Iris pigment epithelial cell (primary cell): ENCODE results near the gene GCGR.
"Not testable (repeated sequence)": the region's sequence is repeated elsewhere in the genome, so short reads cannot be mapped to it uniquely, and the experiment has no call there.

Source experiments
- DNase-seq: peaks from one replicate; pipeline ENCODE4 v3.0.0-alpha.2; 2011; ENCODE audit warnings: low read depth

Gene GCGR

GRCh38 chr17:81832608-81833159 is 28.7 kb downstream of the GCGR start:
- no peak for DNase-seq

- DNase-seq = peak; percentile 93
These were observed 29.4 kb downstream of the GCGR start, which contains the start of gene MCRIP1 for GRCh38 chr17:81833160-81833920. Gene MCRIP1, minus strand, starts transcription at chr17:81833291. Its CDS starts 8,785 bp downstream, at chr17:81824506.

- no peak for DNase-seq
These were observed 30.2 kb downstream of the GCGR start for GRCh38 chr17:81833921-81834830.

GRCh38 chr17:81834831-81835267 is 30.9 kb downstream of the GCGR start, which contains the start of gene PPP1R27:
Gene PPP1R27, minus strand, starts transcription at chr17:81835050. Its CDS starts 97 bp downstream, at chr17:81834953.
- no peak for DNase-seq

- DNase-seq = no peak
These were observed 33.7 kb downstream of the GCGR start for GRCh38 chr17:81837641-81838040.

- DNase-seq = no peak
These were observed 34.9 kb downstream of the GCGR start for GRCh38 chr17:81838753-81839255.

GRCh38 chr17:81839301-81839700 is 35.4 kb downstream of the GCGR start:
- DNase-seq = no peak

GRCh38 chr17:81840059-81840458 is 36.1 kb downstream of the GCGR start:
- not testable (repeated sequence) for DNase-seq

GRCh38 chr17:81840826-81841778 is 37.2 kb downstream of the GCGR start:
- DNase-seq = no peak

- DNase-seq = no peak
These were observed 37.9 kb downstream of the GCGR start for GRCh38 chr17:81841866-81842265.

- no peak for DNase-seq
These were observed 38.4 kb downstream of the GCGR start for GRCh38 chr17:81842378-81842724.

- DNase-seq = peak; percentile 68
These were observed 39.0 kb downstream of the GCGR start for GRCh38 chr17:81842725-81843504.

GRCh38 chr17:81843713-81844326 is 39.9 kb downstream of the GCGR start:
- no peak for DNase-seq

GRCh38 chr17:81844327-81844851 is 40.4 kb downstream of the GCGR start:
- DNase-seq = no peak

GRCh38 chr17:81844887-81845286 is 40.9 kb downstream of the GCGR start:
- DNase-seq = no peak

GRCh38 chr17:81845361-81845760 is 41.4 kb downstream of the GCGR start:
- DNase-seq = no peak

GRCh38 chr17:81845881-81846742 is 42.2 kb downstream of the GCGR start:
- DNase-seq = no peak
